GM21360 (cell line): Measurements from ENCODE around the gene SYNPO2L.
"Not testable (repeated sequence)": the region's sequence is repeated elsewhere in the genome, so short reads cannot be mapped to it uniquely, and the experiment has no call there.

ENCODE experiments used
- ATAC-seq: cut with Tn5 transposase; IDR thresholded peaks from one replicate; pipeline ENCODE4 v1.9.1; 2021; ENCODE audit warnings: mild to moderate bottlenecking, moderate library complexity; ENCODE audit not compliant: unreplicated experiment

Gene SYNPO2L

GRCh38 chr10:73620974-73621373 is 34.9 kb downstream of the SYNPO2L start:
- not testable (repeated sequence) for ATAC-seq

- ATAC-seq: not testable (repeated sequence)
Observed at GRCh38 chr10:73617143-73617542, 38.7 kb downstream of the SYNPO2L start.

GRCh38 chr10:73614720-73615119 is 41.1 kb downstream of the SYNPO2L start:
- ATAC-seq: no peak

GRCh38 chr10:73609116-73609515 is 46.7 kb downstream of the SYNPO2L start:
- no peak for ATAC-seq

GRCh38 chr10:73601486-73601921 is 54.3 kb downstream of the SYNPO2L start:
- no peak for ATAC-seq

- ATAC-seq: no peak
Observed at GRCh38 chr10:73597346-73597745, 58.5 kb downstream of the SYNPO2L start.
